ENCODE data around the gene JUP. TPM values are rescaled to one million over a fixed set of nuclear protein-coding genes. Genes with fewer than 3 reads are reported as not detected.

Gene JUP
- polyA plus RNA-seq, 1 donor from 2014 or later: 46.1 TPM

- Histone ChIP-seq H3K4me2 (ENCODE audit: low read length) (no peak overlapping the region), H3K9ac (ENCODE audit: low read length) (no peak overlapping the region), H3K27me3 (ENCODE audit: insufficient read depth, low read depth, low read length) (no peaks in the 10 kb centered on the region), H3K4me3 (ENCODE audit: low read length) (no peak overlapping the region), H3K27ac (ENCODE audit: low read length) (no peak overlapping the region), H3K79me2 (replicated peaks; ENCODE audit: insufficient read depth, low read length) (peaks cover 62% of the 10 kb centered on the region), H4K20me1 (ENCODE audit: insufficient read depth) (peaks cover 19% of the 10 kb centered on the region), H3K9me3 (ENCODE audit: low read length) (no peaks in the 10 kb centered on the region), H2AFZ (ENCODE audit: low read depth, low read length) (no peak overlapping the region), H3K9me2 (ENCODE audit: insufficient read depth, low read length) (no peaks in the 10 kb centered on the region), H3F3A (ENCODE audit: insufficient read depth, low read length, poor library complexity, severe bottlenecking) (no peaks in the 10 kb centered on the region), H3K36me3 (ENCODE audit: insufficient read depth, low read length) (no peaks in the 10 kb centered on the region)
- TF ChIP-seq REST (IDR thresholded peaks at IDR 0.05; ENCODE audit: borderline replicate concordance): no peak
Observed at GRCh38 chr17:41779954-41780353, 6.6 kb downstream of the JUP start.

DNA sequence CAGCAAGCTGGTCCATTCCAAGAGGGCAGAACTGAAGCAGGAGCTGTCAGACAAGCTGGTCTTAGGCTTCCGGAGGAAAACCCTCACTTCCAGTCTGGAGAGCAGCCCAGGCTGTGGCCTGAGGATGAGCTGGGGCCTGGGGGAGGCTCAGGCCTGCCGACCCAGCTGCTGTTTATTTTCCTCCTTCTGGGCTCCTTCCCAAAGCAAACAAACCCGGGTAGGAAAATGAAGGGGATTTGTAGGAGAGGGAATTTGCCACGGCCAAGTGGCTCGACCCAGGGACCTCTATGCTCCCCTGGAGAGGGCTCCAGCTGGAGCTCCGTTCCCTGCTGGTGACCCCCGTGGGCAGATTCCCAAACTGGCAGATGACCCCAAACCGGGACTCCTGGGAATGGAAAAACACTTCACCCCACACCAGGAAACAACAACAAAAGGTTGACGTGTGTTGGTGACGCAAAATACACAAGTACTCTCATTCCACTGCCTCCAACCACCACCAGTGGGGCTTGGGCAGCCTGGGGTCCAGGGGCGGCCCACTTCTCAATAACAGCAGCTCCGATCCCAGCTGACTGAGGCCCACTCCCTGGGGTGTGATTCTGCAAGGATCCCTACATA is 8.8 kb downstream of the JUP start:
- Histone ChIP-seq H3K4me3 (ENCODE audit: low read length) (no peak overlapping the region), H3K4me2 (ENCODE audit: low read length) (no peak overlapping the region), H3K27me3 (ENCODE audit: insufficient read depth, low read depth, low read length) (no peaks in the 10 kb centered on the region), H2AFZ (ENCODE audit: low read depth, low read length) (no peak overlapping the region), H3K79me2 (replicated peaks; ENCODE audit: insufficient read depth, low read length) (peaks cover 44% of the 10 kb centered on the region), H3K9me3 (ENCODE audit: low read length) (no peaks in the 10 kb centered on the region), H3K27ac (ENCODE audit: low read length) (no peak overlapping the region), H3K9me2 (ENCODE audit: insufficient read depth, low read length) (no peaks in the 10 kb centered on the region), H4K20me1 (ENCODE audit: insufficient read depth) (peaks cover 28% of the 10 kb centered on the region), H3K36me3 (ENCODE audit: insufficient read depth, low read length) (no peaks in the 10 kb centered on the region), H3F3A (ENCODE audit: insufficient read depth, low read length, poor library complexity, severe bottlenecking) (no peaks in the 10 kb centered on the region), H3K9ac (ENCODE audit: low read length) (no peak overlapping the region)
- TF ChIP-seq EP300 (conservative IDR thresholded peaks at IDR 0.05; ENCODE audit: poor library complexity, severe bottlenecking): no peak
- TF ChIP-seq MXI1 (conservative IDR thresholded peaks at IDR 0.05; ENCODE audit: poor library complexity, severe bottlenecking): no peak
- TF ChIP-seq RAD21 (conservative IDR thresholded peaks at IDR 0.05): no peak
- TF ChIP-seq POLR2AphosphoS5 (IDR thresholded peaks at IDR 0.05): no peak
- TF ChIP-seq TAF1 (IDR thresholded peaks at IDR 0.05; ENCODE audit: low read depth): no peak
- TF ChIP-seq SMC3 (conservative IDR thresholded peaks at IDR 0.05; ENCODE audit: poor library complexity): no peak
- TF ChIP-seq, protein P1, sequence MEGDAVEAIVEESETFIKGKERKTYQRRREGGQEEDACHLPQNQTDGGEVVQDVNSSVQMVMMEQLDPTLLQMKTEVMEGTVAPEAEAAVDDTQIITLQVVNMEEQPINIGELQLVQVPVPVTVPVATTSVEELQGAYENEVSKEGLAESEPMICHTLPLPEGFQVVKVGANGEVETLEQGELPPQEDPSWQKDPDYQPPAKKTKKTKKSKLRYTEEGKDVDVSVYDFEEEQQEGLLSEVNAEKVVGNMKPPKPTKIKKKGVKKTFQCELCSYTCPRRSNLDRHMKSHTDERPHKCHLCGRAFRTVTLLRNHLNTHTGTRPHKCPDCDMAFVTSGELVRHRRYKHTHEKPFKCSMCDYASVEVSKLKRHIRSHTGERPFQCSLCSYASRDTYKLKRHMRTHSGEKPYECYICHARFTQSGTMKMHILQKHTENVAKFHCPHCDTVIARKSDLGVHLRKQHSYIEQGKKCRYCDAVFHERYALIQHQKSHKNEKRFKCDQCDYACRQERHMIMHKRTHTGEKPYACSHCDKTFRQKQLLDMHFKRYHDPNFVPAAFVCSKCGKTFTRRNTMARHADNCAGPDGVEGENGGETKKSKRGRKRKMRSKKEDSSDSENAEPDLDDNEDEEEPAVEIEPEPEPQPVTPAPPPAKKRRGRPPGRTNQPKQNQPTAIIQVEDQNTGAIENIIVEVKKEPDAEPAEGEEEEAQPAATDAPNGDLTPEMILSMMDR (IDR thresholded peaks at IDR 0.05; ENCODE audit: poor library complexity, severe bottlenecking): no peak
- no peak for TF ChIP-seq EZH2 (IDR thresholded peaks at IDR 0.05; ENCODE audit: borderline replicate concordance, insufficient read depth, low read length, poor library complexity, severe bottlenecking)
- no peak for TF ChIP-seq REST (IDR thresholded peaks at IDR 0.05; ENCODE audit: borderline replicate concordance)

All from neural cell (in vitro differentiated cells).